GM12878 (cell line): ENCODE data around the gene BRWD1. TPM values are rescaled to one million over a fixed set of nuclear protein-coding genes. Genes with fewer than 3 reads are reported as not detected.

ENCODE experiments used
- ATAC-seq: fragments of 200-7000 bp; cut with Tn5 transposase; 3 replicates; pipeline ENCODE4 v1.9.1; 2020; ENCODE audit warnings: mild to moderate bottlenecking, moderate library complexity
- BruUV-seq: library from RNA; stranded (reverse); fragments of 400-500 nt; replicated peaks from 2 replicates; lab custom pipeline; 2021; lab: Mats Ljungman, UMichigan
- CTCF ChIA-PET: fragments of 300-600 bp; sonication (Branson Sonifier 250); formaldehyde crosslinking; extraction: SDS; loops from one replicate; lab custom pipeline; 2021; ENCODE audit warnings: inconsistent platforms; lab: Yijun Ruan, JAX
- POLR2A ChIA-PET: fragments of 350-600 bp; formaldehyde crosslinking; extraction: SDS; loops from one replicate; lab custom pipeline; 2021; ENCODE audit warnings: inconsistent platforms; lab: Charles Lee
- RAD21 ChIA-PET: fragments of 300-600 bp; sonication (Branson Sonifier 250); formaldehyde crosslinking; loops from one replicate; lab custom pipeline; 2023; ENCODE audit warnings: antibody characterized with exemption; ENCODE audit not compliant: unreplicated experiment; lab: Charles Lee
- SMC1A ChIA-PET: fragments of 300-600 bp; sonication (Branson Sonifier 250); formaldehyde crosslinking; loops from one replicate; lab custom pipeline; 2023; ENCODE audit not compliant: unreplicated experiment, uncharacterized antibody; lab: Charles Lee
- DNase-seq: peaks from one replicate; pipeline ENCODE4 v3.0.0-alpha.2; 2011; ENCODE audit warnings: low read depth, low spot score
- FAIRE-seq: peaks from 3 replicates; lab custom pipeline; 2011; peaks lifted over from hg19 to GRCh38; lab: Jason Lieb, UNC
- H2AFZ ChIP-seq: 2 replicates; pipeline ENCODE4 v1.6.0; 2011; ENCODE audit warnings: low read depth, low read length, control low read depth; ENCODE audit not compliant: control insufficient read depth
- H3K27ac ChIP-seq: 2 replicates; pipeline ENCODE4 v1.5.1; 2011; ENCODE audit warnings: control low read depth; ENCODE audit not compliant: control insufficient read depth, insufficient read depth
- H3K27me3 ChIP-seq, 2 experiments: replicated peaks in 1 of 2; 2 replicates each; pipeline versions ENCODE4 v1.6.0 to v1.6.1; 2011; ENCODE audit warnings: low read length in 1 of 2; ENCODE audit not compliant: control insufficient read depth in 2 of 2, insufficient read depth in 2 of 2
- H3K36me3 ChIP-seq, 2 experiments: 2 replicates each; pipeline ENCODE4 v1.5.1; 2011; ENCODE audit warnings: low read length in 1 of 2; ENCODE audit not compliant: control insufficient read depth in 2 of 2, insufficient read depth in 2 of 2
- H3K4me1 ChIP-seq: 2 replicates; pipeline ENCODE4 v1.6.1; 2011; ENCODE audit warnings: mild to moderate bottlenecking, low read length, moderate library complexity, mixed read lengths; ENCODE audit not compliant: control insufficient read depth, insufficient read depth
- H3K4me2 ChIP-seq: 2 replicates; pipeline ENCODE4 v1.6.0; 2011; ENCODE audit warnings: control low read depth; ENCODE audit not compliant: control insufficient read depth, insufficient read depth
- H3K4me3 ChIP-seq: fragments of 200-600 bp; sonication (generic); 2 replicates; pipeline ENCODE4 v1.5.1; 2016
- H3K79me2 ChIP-seq: 2 replicates; pipeline ENCODE4 v1.6.0; 2011; ENCODE audit warnings: low read length; ENCODE audit not compliant: control insufficient read depth, insufficient read depth
- H3K9ac ChIP-seq: 2 replicates; pipeline ENCODE4 v1.8.0; 2011; ENCODE audit warnings: low read length, control low read depth, mixed read lengths; ENCODE audit not compliant: control insufficient read depth, insufficient read depth
- H3K9me3 ChIP-seq: replicated peaks from 3 replicates; pipeline ENCODE4 v1.5.1; 2011; ENCODE audit warnings: mild to moderate bottlenecking, low read length; ENCODE audit not compliant: control insufficient read depth, insufficient read depth
- H4K20me1 ChIP-seq: 2 replicates; pipeline ENCODE4 v1.6.0; 2011; ENCODE audit not compliant: control insufficient read depth, insufficient read depth
- HDAC6 ChIP-seq: fragments of 200-600 bp; sonication (generic); IDR thresholded peaks from one replicate; pipeline ENCODE4 v1.8.0; 2017; ENCODE audit warnings: antibody characterized with exemption; ENCODE audit not compliant: unreplicated experiment
- IRF4 ChIP-seq: IDR thresholded peaks from 2 replicates; pipeline ENCODE4 v1.6.1; 2011; ENCODE audit warnings: low read depth, low read length
- MTA3 ChIP-seq: IDR thresholded peaks from 2 replicates; pipeline ENCODE4 v1.6.1; 2012; ENCODE audit warnings: low read length, inconsistent platforms, borderline replicate concordance
- MYC ChIP-seq: IDR thresholded peaks from 2 replicates; pipeline ENCODE4 v1.6.1; 2011; ENCODE audit warnings: mild to moderate bottlenecking, low read length, moderate library complexity, inconsistent platforms; ENCODE audit not compliant: insufficient read depth, insufficient replicate concordance, insufficient read length, severe bottlenecking
- POLR2A ChIP-seq: IDR thresholded peaks from 2 replicates; pipeline ENCODE4 v1.6.1; 2011; ENCODE audit warnings: low read depth, mild to moderate bottlenecking, low read length
- SIN3A ChIP-seq: IDR thresholded peaks from 2 replicates; pipeline ENCODE4 v1.6.1; 2012; ENCODE audit warnings: low read depth, low read length, improper control_type of control experiment
- SP1 ChIP-seq: IDR thresholded peaks from one replicate; pipeline ENCODE4 v1.6.1; 2011; ENCODE audit warnings: low read depth, low read length
- SPI1 ChIP-seq: IDR thresholded peaks from 2 replicates; pipeline ENCODE4 v1.6.1; 2011; ENCODE audit warnings: low read depth, mild to moderate bottlenecking, low read length, moderate library complexity, borderline replicate concordance; ENCODE audit not compliant: insufficient read depth
- TCF7 ChIP-seq: IDR thresholded peaks from 2 replicates; pipeline ENCODE4 v1.6.1; 2014; ENCODE audit warnings: antibody characterized with exemption, borderline replicate concordance
- WRNIP1 ChIP-seq: IDR thresholded peaks from 2 replicates; pipeline ENCODE4 v1.6.1; 2011; ENCODE audit warnings: low read depth, low read length, improper control_type of control experiment, borderline replicate concordance
- ZBTB11 ChIP-seq: fragments of 450-650 bp; formaldehyde crosslinking; IDR thresholded peaks from 2 replicates; pipeline ENCODE4 v1.5.0; 2022; ENCODE audit warnings: mild to moderate bottlenecking, missing genetic modification characterization
- ZNF24 ChIP-seq: fragments of 450-650 bp; IDR thresholded peaks from 2 replicates; pipeline ENCODE4 v1.6.1; 2017; ENCODE audit warnings: antibody characterized with exemption, mild to moderate bottlenecking
- ZSCAN29 ChIP-seq: fragments of 450-650 bp; IDR thresholded peaks from 2 replicates; pipeline ENCODE4 v1.6.1; 2017; ENCODE audit warnings: mild to moderate bottlenecking, moderate library complexity
- WGBS: methylation state at CpG from one replicate; pipeline ENCODE4 v1.1.6; 2016; ENCODE audit warnings: low lambda C conversion rate; ENCODE audit not compliant: insufficient replicate concordance, insufficient coverage; ENCODE audit errors: missing lambda C conversion rate; 5-methylcytosine and 5-hydroxymethylcytosine counted together
- in situ Hi-C: fragments of 300-500 bp; cut with MboI; formaldehyde crosslinking; loops from 9 replicates; pipeline ENCODE4 v1.14.3; 2018; ENCODE audit warnings: mixed read lengths
- intact Hi-C: fragments of 100-400 bp; cut with micrococcal nuclease; formaldehyde crosslinking; loops from one replicate; pipeline ENCODE4 v1.14.2; 2022; ENCODE audit not compliant: unreplicated experiment
- polyA plus RNA-seq, 11 experiments: library from polyadenylated mRNA; depleted of rRNA in 4 of 11; unstranded in 6 of 11; stranded (reverse) in 5 of 11; fragments of >200 nt; fragmentation: Nextera tagmentation in 4 of 11; fragmentation: Illumina TruSeq in 1 of 11; extraction: Ambion mirVana in 4 of 11; extraction: Trizol in 1 of 11; gene quantifications; 1 replicate in 1 of 11; 2 replicates in 10 of 11; pipeline versions ENCODE4 v1.2.1 to v1.2.3, GENCODE V29; 2011 to 2016; ENCODE audit warnings: inconsistent platforms in 2 of 11, missing spikeins in 2 of 11, low read depth in 1 of 11
- total RNA-seq, 4 experiments: library from RNA; depleted of rRNA in 3 of 4; stranded (reverse); fragments of >200 nt in 3 of 4; fragmentation: Illumina TruSeq in 1 of 4; extraction: Trizol in 1 of 4; gene quantifications; 2 replicates each; pipeline versions ENCODE4 v1.2.1 to v1.2.3, GENCODE V29; 2013 to 2021
- TF ChIP-seq, protein P1 (sequence below): fragments of 450-650 bp; IDR thresholded peaks from 2 replicates; pipeline ENCODE4 v1.6.1; 2018; ENCODE audit warnings: borderline replicate concordance, mild to moderate bottlenecking; ENCODE audit not compliant: partially characterized antibody
- TF ChIP-seq, protein P2 (sequence below): fragments of 450-650 bp; IDR thresholded peaks from 2 replicates; pipeline ENCODE4 v1.6.1; 2016; ENCODE audit warnings: mild to moderate bottlenecking

BRWD1 gene
- total and polyA plus RNA-seq, 10 of the 15 experiments (the other 5 are each of a cell fraction or from before 2014, with no cell fraction given): 3.1 to 19.0 (median 13.5) TPM

GRCh38 chr21:39209334-39209688, 104.1 kb downstream of the BRWD1 start (continued):
- TF ChIP-seq, protein P1, sequence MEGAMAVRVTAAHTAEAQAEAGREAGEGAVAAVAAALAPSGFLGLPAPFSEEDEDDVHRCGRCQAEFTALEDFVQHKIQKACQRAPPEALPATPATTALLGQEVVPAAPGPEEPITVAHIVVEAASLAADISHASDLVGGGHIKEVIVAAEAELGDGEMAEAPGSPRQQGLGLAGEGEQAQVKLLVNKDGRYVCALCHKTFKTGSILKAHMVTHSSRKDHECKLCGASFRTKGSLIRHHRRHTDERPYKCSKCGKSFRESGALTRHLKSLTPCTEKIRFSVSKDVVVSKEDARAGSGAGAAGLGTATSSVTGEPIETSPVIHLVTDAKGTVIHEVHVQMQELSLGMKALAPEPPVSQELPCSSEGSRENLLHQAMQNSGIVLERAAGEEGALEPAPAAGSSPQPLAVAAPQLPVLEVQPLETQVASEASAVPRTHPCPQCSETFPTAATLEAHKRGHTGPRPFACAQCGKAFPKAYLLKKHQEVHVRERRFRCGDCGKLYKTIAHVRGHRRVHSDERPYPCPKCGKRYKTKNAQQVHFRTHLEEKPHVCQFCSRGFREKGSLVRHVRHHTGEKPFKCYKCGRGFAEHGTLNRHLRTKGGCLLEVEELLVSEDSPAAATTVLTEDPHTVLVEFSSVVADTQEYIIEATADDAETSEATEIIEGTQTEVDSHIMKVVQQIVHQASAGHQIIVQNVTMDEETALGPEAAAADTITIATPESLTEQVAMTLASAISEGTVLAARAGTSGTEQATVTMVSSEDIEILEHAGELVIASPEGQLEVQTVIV: no peak

- no peaks in the 10 kb centered on the region for H3K27me3 ChIP-seq
- ChIA-PET SMC1A (interaction anchor here (1.1 kb wide), 1 partner anchor 96 kb away, joined by 3 read pairs; no protein-coding TSS in a partner anchor), RAD21 (no interaction called here), CTCF (no interaction called here), POLR2A (no interaction called here)
- no peak overlapping the region for H3K27ac ChIP-seq
- ATAC-seq: no peak
- H4K20me1 ChIP-seq: no peaks in the 10 kb centered on the region
- peaks cover 0 to 16% of the 10 kb centered on the region in 2 experiments; a peak in 2 of 4 replicates for H3K36me3 ChIP-seq
- H3K9ac ChIP-seq: no peak overlapping the region
- intact Hi-C loops: no loop called here
- no peaks in the 10 kb centered on the region for H3K9me3 ChIP-seq
- no peak overlapping the region for H2AFZ ChIP-seq
- H3K4me1 ChIP-seq: no peaks in the 10 kb centered on the region
- in situ Hi-C loops: no loop called here
- no peaks in the 10 kb centered on the region for H3K79me2 ChIP-seq
- TSS peak; percentile 14 for BruUV-seq
- FAIRE-seq: no peak
- no peak overlapping the region for H3K4me3 ChIP-seq
- WGBS: 99% methylated on average over 6 of the region's 6 CpGs
- no peak overlapping the region for H3K4me2 ChIP-seq
- no peak for DNase-seq
- TF ChIP-seq ZBTB11 (no peak), HDAC6 (no peak), POLR2A (no peak), WRNIP1 (no peak), TCF7 (no peak), MYC (no peak), SIN3A (no peak), MTA3 (no peak), ZNF24 (no peak), SPI1 (no peak), IRF4 (no peak), ZSCAN29 (no peak), SP1 (no peak)
- TF ChIP-seq, protein P2, sequence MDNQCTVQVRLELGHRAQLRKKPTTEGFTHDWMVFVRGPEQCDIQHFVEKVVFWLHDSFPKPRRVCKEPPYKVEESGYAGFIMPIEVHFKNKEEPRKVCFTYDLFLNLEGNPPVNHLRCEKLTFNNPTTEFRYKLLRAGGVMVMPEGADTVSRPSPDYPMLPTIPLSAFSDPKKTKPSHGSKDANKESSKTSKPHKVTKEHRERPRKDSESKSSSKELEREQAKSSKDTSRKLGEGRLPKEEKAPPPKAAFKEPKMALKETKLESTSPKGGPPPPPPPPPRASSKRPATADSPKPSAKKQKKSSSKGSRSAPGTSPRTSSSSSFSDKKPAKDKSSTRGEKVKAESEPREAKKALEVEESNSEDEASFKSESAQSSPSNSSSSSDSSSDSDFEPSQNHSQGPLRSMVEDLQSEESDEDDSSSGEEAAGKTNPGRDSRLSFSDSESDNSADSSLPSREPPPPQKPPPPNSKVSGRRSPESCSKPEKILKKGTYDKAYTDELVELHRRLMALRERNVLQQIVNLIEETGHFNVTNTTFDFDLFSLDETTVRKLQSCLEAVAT: no peak
These were observed 104.7 kb downstream of the BRWD1 start for GRCh38 chr21:39208624-39209333.
